Stimulated activated CD8-positive, alpha-beta memory T cell treated with anti-CD3 and anti-CD28 coated beads, Interleukin-2, amount 100 ng/mL, for 48 hours (primary cell): ENCODE measurements around the gene MOG.
"Not testable (repeated sequence)": the region's sequence is repeated elsewhere in the genome, so short reads cannot be mapped to it uniquely, and the experiment has no call there.

Experiments used
- DNase-seq, 2 donors: peaks; one replicate each; pipeline ENCODE4 v3.0.0-alpha.2; 2020; ENCODE audit warnings: low read depth in 2 of 2

Gene MOG

GRCh38 chr6:29641430-29642148 is 15.3 kb upstream of the MOG start:
- DNase-seq: no peak

GRCh38 chr6:29647927-29648642 is 8.8 kb upstream of the MOG start:
- no peak for DNase-seq

DNA sequence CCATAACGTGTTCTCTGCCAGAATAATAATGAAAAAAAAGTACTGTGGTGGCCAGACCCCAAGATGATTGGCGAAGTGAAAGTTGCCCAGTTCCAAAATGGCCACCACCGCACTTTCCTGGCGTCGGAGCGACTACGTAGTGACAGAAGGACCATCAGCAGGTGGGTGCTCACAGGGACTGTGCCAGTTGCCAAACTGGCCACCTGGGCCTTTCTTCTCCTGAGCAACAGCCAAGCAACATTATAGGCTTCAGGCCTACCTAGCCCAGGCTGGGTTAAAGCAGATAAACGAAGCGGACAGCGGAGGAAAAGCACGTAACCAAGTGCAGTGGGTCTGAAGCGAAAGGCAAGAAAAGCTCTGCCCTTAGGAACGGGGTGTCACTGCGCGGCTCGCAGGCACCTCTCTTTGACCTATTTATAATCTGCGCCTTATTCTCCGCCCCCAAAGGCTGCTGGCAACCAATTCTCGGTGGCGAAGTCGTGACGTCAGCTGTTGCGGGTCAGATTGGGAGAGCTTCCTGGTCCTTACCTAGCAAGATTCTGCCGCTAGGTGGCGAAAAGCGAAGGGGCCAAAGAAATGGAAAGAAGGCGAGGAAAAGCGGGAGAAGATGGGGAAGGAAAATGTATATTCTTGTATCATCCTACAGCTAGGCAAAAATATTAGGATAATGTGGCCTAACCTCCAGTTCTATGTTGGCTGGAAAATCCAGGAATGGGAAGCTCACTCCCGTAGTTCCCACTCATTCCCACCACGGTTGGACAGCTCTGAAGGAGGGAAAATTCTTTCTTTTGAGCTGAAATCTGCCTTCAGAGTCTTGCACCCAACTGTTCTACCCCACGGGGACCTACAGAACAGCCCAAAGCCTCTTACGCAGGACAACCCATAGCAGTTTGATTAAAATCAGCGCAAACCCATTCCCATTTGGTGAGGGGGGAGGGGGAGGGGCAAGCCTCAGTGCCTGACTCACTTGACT is 6.9 kb upstream of the MOG start:
- peak; percentile 88 to 97 for DNase-seq

GRCh38 chr6:29651413-29652197 is 5.3 kb upstream of the MOG start:
- DNase-seq: no peak

DNA sequence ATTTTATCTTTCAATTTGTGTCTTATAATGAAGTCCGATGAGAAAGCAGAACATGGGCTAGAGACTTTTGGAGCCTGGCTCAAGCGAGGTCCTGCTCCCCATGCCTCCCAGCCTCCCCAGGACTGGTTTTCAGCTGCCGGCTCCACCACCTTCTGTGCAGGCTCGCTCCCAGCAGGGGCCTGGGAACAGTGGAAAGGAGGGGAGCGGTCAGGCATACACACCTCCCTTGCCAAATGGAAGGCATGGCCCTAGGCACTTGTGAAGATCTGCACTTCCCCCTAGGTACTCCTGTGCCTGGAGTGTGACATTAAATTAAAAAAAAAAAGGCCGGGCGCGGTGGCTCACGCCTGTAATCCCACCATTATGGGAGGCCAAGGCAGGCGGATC is 4.7 kb upstream of the MOG start:
- DNase-seq: no peak

DNA sequence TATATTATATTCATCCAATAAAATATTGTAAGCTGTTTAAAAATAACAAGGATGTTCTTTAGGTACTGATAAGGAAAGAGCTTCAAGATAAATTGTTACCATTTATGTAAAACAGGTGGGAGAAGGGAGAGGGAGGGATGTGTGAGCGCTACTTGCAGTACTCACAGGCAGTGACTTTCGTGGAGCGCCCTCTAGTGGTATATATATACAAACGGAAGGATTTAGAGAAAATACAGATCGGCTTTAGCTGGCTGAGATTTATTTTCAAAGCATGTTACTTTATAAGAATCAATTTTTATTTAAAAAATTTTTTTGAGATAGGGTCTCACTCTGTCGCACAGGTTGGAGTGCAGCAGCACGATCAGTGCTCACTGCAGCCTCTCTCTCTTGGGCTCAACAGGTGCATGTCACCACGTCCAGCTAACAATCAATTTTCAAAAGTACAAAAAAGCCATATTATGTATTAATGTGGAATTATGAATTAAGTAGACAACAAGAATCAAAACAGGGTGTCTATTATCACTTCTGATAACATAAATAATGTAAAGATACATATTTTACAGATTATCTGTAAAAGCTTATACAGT is 3.3 kb upstream of the MOG start:
- no peak for DNase-seq

GRCh38 chr6:29655658-29656057 is 1.2 kb upstream of the MOG start:
- no peak for DNase-seq

GRCh38 chr6:29656157-29656556 is 735 bp upstream of the MOG start:
- DNase-seq: no peak

DNA sequence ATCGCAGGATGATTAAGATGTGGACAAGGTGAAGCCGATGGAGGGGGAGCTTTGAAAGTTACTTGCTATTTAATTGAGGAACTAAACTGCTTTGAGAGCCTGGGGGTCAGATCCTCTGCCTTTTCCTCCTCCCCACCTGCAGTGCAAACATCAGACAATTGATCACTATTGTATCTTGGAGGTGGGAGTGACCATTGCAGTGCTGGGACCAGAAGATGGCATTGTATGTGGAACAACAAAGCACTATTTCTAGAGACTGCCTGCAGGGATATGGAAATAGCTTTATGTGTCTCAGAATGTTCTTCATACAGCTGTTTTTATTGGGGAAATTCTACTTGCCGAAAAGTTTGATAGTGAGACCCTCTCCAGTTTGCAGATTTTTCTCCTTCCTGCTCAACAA is 4.2 kb downstream of the MOG start:
- DNase-seq: no peak

GRCh38 chr6:29661502-29662141 is 4.7 kb downstream of the MOG start:
- DNase-seq: not testable (repeated sequence)

- DNase-seq: no peak
These were observed 6.6 kb downstream of the MOG start for GRCh38 chr6:29663300-29664042.

- no peak for DNase-seq
These were observed 9.3 kb downstream of the MOG start for GRCh38 chr6:29665942-29666825.

GRCh38 chr6:29666826-29667130 is 9.9 kb downstream of the MOG start:
- no peak for DNase-seq

DNA sequence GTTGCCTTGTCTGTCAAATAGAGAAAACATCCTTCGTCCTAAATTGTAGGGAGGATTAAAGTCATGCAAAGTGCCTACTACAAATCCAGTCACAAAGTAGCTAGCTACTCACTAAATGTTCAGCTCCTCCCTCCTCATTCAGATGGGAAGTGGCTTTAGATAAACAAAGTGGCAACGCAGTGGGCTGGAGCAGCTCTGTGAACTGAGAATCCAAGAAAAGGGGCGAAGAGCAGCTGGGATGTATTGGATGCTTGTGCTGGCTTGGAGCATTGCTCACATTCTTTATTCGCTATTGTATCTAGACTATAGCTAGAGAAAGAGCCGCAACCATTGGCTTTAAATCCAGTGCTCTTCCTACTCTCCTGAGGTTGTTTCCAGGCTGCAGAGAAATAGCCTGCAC is 10.3 kb downstream of the MOG start:
- DNase-seq: no peak

GRCh38 chr6:29671026-29671425 is 14.1 kb downstream of the MOG start:
- no peak for DNase-seq

DNA sequence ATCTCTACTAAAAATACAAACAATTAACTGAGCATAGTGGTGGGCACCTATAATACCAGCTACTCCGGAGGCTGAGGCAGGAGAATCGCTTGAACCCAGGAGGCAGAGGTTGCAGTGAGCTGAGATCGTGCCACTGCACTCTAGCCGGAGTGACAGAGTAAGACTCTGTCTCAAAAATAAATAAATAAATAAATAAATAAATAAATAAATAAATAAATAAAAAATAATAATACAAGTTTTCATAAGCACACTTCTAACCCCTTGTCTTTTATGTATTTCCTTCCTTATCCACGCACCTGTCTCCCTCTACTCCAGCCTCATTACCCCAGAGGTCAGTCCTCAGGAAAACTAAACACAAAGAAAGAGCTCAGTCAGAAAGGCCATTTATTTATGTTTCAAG is 15.2 kb downstream of the MOG start:
- not testable (repeated sequence) for DNase-seq

DNA sequence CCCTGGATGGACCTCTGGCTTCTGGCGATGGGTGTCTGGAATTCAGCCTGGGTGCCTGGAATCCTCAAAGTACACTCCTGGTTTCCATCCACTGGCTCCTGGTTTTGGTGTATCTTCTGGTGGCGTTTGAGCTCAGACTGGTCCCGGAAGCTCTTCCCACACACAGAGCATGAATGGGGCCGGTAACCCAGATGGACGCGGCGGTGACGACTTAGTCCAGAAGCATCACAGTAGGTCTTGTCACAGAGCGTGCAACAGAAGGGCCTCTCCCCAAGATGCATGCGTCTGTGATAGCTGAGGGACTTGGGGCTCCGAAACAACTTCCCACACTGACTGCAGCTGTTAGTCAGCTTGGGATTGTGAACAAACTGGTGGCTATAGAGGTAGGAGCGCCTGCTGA is 16.3 kb downstream of the MOG start:
- DNase-seq: no peak

DNA sequence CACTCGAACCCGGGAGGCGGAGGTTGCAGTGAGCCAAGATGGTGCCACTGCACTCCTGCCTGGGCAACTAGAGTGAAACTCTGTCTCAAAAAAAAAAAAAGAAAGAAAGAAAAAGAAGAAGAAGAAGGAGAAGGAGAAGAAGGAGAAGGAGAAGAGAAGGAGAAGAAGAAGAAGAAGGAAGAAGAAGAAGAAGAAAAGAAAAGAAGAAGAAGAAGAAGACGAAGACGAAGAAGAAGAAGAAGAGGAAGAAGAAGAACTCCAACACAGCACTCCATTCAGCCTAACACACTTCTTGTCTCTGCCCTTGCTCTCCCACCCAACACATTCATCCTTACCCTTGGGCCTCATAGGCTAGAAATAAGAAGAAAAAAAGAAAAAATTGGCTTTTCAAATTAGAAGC is 17.1 kb downstream of the MOG start:
- DNase-seq: no peak

GRCh38 chr6:29675561-29675960 is 18.7 kb downstream of the MOG start:
- DNase-seq: no peak
